K562 (cell line): Measurements from ENCODE around the gene AGRN. TPM values are rescaled to one million over a fixed set of nuclear protein-coding genes. Genes with fewer than 3 reads are reported as not detected.
A peak's percentile ranks its signal among the peaks of the same experiment; 100 is the strongest.

Experiments
- ELF2 ChIP-seq: fragments of 250-450 bp; sonication (Bioruptor Pico); IDR thresholded peaks from 2 replicates; pipeline ENCODE4 v1.5.0; 2021; ENCODE audit warnings: mild to moderate bottlenecking
- GABPB1 ChIP-seq: sonication (generic); formaldehyde crosslinking; IDR thresholded peaks from 2 replicates; pipeline ENCODE4 v1.8.0; 2022; ENCODE audit warnings: mild to moderate bottlenecking, missing genetic modification reagents
- HDAC3 ChIP-seq: fragments of 450-650 bp; IDR thresholded peaks from 2 replicates; pipeline ENCODE4 v1.6.1; 2018; ENCODE audit warnings: borderline replicate concordance, mild to moderate bottlenecking, moderate library complexity; ENCODE audit not compliant: partially characterized antibody
- HDGF ChIP-seq: fragments of 450-650 bp; IDR thresholded peaks from 2 replicates; pipeline ENCODE4 v1.6.1; 2016
- HOXB6 ChIP-seq: fragments of 250-450 bp; sonication (Bioruptor Pico); IDR thresholded peaks from 2 replicates; pipeline ENCODE4 v1.5.1; 2022; ENCODE audit warnings: mild to moderate bottlenecking, borderline replicate concordance
- KDM5B ChIP-seq: fragments of 200-600 bp; sonication (generic); IDR thresholded peaks from 2 replicates; pipeline ENCODE4 v1.6.1; 2012; ENCODE audit warnings: low read depth, mild to moderate bottlenecking, moderate library complexity, low read length, control low read depth, inconsistent platforms; ENCODE audit not compliant: insufficient replicate concordance
- TAF9B ChIP-seq: fragments of 450-650 bp; IDR thresholded peaks from 2 replicates; pipeline ENCODE4 v1.6.1; 2018; ENCODE audit warnings: mild to moderate bottlenecking; ENCODE audit not compliant: partially characterized antibody
- TCF7L2 ChIP-seq: fragments of 150-350 bp; IDR thresholded peaks from 2 replicates; pipeline ENCODE4 v1.6.1; 2016; ENCODE audit warnings: low read depth, mild to moderate bottlenecking, low read length, moderate library complexity
- ZNF41 ChIP-seq: fragments of 250-450 bp; sonication (Bioruptor Pico); conservative IDR thresholded peaks from 2 replicates; pipeline ENCODE4 v1.4.0; 2020; ENCODE audit warnings: mild to moderate bottlenecking
- ZNF444 ChIP-seq: fragments of 250-450 bp; sonication (Bioruptor Pico); IDR thresholded peaks from 2 replicates; pipeline ENCODE4 v1.4.0; 2020; ENCODE audit warnings: mild to moderate bottlenecking, moderate library complexity
- polyA plus RNA-seq, 8 experiments: library from polyadenylated mRNA; depleted of rRNA in 4 of 8; stranded (reverse) in 5 of 8; unstranded in 3 of 8; fragments of >200 nt; fragmentation: Nextera tagmentation in 2 of 8; fragmentation: Illumina TruSeq in 1 of 8; extraction: Ambion mirVana in 2 of 8; extraction: Trizol in 1 of 8; gene quantifications; 2 replicates each; pipeline versions ENCODE4 v1.2.1 to v1.2.3, GENCODE V29; 2011 to 2014; ENCODE audit warnings: inconsistent platforms in 1 of 8, missing spikeins in 1 of 8
- total RNA-seq, 7 experiments: library from RNA; depleted of rRNA in 6 of 7; stranded (reverse); fragments of >200 nt in 6 of 7; fragmentation: Illumina TruSeq in 2 of 7; extraction: Trizol in 2 of 7; gene quantifications; 2 replicates each; pipeline versions ENCODE4 v1.2.1 to v1.2.3, GENCODE V29; 2011 to 2021; ENCODE audit warnings: low replicate concordance in 1 of 7
- TF ChIP-seq, protein P1 (sequence below): fragments of 250-450 bp; sonication (Bioruptor Pico); IDR thresholded peaks from 2 replicates; pipeline ENCODE4 v1.4.0; 2020; ENCODE audit warnings: mild to moderate bottlenecking, moderate library complexity
- TF ChIP-seq, protein P2 (sequence below): fragments of 250-450 bp; sonication (Bioruptor Pico); IDR thresholded peaks from 2 replicates; pipeline ENCODE4 v1.6.1; 2021; ENCODE audit warnings: mild to moderate bottlenecking
- TF ChIP-seq, protein P3 (sequence below): fragments of 250-450 bp; sonication (Bioruptor Pico); IDR thresholded peaks from 2 replicates; pipeline ENCODE4 v1.4.0; 2020; ENCODE audit warnings: mild to moderate bottlenecking
- TF ChIP-seq, protein P4 (sequence below): fragments of 150-350 bp; conservative IDR thresholded peaks from 2 replicates; pipeline ENCODE4 v1.6.1; 2014; ENCODE audit warnings: low read length
- TF ChIP-seq, protein P5 (sequence below): fragments of 250-450 bp; sonication (Bioruptor Pico); IDR thresholded peaks from 2 replicates; pipeline ENCODE4 v1.5.0; 2021

AGRN gene
- total and polyA plus RNA-seq, 9 of the 15 experiments (the other 6 are each of a cell fraction or from before 2014, with no cell fraction given), result 0.04 to 111 (median 18.1) TPM

DNA sequence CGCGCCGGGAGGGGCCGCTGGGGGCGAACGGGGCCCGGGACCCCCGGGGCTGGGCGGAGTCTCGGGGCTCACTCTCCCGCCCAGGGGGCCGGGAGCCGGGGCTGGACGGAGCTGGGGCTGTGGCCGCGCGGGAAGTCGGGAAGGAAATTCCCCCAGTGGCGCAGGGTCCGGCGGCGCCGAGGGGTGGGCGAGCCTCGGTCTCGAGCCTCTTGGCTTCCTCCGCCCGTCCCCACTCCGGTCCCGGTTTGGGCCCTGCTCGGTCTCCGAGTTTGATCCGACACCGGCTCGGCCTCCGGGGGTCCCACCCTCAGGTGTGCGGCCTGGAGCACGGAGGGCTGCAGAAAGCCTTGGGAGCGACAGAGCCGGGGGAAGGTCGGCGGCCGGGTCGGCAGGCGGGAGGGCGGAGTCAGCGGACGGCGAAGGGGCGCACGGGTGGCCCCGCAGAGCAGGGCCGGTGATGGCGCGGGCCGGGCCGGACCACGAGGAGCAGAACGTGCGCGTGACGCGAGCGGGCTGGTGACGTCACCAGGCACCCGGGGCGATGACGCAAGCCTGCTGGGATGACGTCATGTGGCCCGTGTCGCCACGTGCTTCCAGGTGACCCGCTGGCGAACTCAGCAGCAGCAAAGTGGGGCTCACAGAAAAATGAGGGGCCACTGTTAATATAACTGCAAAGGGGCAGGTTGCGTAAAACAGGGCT is 19.4 kb upstream of the AGRN start (continued):
- TF ChIP-seq, protein P1, sequence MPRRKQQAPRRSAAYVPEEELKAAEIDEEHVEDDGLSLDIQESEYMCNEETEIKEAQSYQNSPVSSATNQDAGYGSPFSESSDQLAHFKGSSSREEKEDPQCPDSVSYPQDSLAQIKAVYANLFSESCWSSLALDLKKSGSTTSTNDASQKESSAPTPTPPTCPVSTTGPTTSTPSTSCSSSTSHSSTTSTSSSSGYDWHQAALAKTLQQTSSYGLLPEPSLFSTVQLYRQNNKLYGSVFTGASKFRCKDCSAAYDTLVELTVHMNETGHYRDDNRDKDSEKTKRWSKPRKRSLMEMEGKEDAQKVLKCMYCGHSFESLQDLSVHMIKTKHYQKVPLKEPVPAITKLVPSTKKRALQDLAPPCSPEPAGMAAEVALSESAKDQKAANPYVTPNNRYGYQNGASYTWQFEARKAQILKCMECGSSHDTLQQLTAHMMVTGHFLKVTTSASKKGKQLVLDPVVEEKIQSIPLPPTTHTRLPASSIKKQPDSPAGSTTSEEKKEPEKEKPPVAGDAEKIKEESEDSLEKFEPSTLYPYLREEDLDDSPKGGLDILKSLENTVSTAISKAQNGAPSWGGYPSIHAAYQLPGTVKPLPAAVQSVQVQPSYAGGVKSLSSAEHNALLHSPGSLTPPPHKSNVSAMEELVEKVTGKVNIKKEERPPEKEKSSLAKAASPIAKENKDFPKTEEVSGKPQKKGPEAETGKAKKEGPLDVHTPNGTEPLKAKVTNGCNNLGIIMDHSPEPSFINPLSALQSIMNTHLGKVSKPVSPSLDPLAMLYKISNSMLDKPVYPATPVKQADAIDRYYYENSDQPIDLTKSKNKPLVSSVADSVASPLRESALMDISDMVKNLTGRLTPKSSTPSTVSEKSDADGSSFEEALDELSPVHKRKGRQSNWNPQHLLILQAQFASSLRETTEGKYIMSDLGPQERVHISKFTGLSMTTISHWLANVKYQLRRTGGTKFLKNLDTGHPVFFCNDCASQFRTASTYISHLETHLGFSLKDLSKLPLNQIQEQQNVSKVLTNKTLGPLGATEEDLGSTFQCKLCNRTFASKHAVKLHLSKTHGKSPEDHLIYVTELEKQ, result no peak
- TF ChIP-seq TAF9B, result no peak
- no peak for TF ChIP-seq ZNF444 (CRISPR knock-in tag)
- no peak for TF ChIP-seq HDAC3
- TF ChIP-seq ZNF41 (CRISPR knock-in tag), result peak; percentile 21; the same call in 1 of the 2 replicates
- TF ChIP-seq, protein P2, sequence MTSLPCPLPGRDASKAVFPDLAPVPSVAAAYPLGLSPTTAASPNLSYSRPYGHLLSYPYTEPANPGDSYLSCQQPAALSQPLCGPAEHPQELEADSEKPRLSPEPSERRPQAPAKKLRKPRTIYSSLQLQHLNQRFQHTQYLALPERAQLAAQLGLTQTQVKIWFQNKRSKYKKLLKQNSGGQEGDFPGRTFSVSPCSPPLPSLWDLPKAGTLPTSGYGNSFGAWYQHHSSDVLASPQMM (CRISPR knock-in tag), result no peak
- TF ChIP-seq HDGF, result no peak
- TF ChIP-seq, protein P3, sequence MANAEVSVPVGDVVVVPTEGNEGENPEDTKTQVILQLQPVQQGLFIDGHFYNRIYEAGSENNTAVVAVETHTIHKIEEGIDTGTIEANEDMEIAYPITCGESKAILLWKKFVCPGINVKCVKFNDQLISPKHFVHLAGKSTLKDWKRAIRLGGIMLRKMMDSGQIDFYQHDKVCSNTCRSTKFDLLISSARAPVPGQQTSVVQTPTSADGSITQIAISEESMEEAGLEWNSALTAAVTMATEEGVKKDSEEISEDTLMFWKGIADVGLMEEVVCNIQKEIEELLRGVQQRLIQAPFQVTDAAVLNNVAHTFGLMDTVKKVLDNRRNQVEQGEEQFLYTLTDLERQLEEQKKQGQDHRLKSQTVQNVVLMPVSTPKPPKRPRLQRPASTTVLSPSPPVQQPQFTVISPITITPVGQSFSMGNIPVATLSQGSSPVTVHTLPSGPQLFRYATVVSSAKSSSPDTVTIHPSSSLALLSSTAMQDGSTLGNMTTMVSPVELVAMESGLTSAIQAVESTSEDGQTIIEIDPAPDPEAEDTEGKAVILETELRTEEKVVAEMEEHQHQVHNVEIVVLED (CRISPR knock-in tag), result peak; percentile 87
- no peak; the same call in 1 of the 2 replicates for TF ChIP-seq ELF2 (CRISPR knock-in tag)
- TF ChIP-seq HOXB6 (CRISPR knock-in tag), result peak; percentile 91; the same call in 1 of the 2 replicates
- TF ChIP-seq, protein P4, sequence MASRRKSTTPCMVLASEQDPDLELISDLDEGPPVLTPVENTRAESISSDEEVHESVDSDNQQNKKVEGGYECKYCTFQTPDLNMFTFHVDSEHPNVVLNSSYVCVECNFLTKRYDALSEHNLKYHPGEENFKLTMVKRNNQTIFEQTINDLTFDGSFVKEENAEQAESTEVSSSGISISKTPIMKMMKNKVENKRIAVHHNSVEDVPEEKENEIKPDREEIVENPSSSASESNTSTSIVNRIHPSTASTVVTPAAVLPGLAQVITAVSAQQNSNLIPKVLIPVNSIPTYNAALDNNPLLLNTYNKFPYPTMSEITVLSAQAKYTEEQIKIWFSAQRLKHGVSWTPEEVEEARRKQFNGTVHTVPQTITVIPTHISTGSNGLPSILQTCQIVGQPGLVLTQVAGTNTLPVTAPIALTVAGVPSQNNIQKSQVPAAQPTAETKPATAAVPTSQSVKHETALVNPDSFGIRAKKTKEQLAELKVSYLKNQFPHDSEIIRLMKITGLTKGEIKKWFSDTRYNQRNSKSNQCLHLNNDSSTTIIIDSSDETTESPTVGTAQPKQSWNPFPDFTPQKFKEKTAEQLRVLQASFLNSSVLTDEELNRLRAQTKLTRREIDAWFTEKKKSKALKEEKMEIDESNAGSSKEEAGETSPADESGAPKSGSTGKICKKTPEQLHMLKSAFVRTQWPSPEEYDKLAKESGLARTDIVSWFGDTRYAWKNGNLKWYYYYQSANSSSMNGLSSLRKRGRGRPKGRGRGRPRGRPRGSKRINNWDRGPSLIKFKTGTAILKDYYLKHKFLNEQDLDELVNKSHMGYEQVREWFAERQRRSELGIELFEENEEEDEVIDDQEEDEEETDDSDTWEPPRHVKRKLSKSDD, result 0 out of 2 replicates have a peak, but pooled peaks have one; percentile 62
- TF ChIP-seq GABPB1 (CRISPR knock-in tag), result peak; percentile 94
- TF ChIP-seq, protein P5, sequence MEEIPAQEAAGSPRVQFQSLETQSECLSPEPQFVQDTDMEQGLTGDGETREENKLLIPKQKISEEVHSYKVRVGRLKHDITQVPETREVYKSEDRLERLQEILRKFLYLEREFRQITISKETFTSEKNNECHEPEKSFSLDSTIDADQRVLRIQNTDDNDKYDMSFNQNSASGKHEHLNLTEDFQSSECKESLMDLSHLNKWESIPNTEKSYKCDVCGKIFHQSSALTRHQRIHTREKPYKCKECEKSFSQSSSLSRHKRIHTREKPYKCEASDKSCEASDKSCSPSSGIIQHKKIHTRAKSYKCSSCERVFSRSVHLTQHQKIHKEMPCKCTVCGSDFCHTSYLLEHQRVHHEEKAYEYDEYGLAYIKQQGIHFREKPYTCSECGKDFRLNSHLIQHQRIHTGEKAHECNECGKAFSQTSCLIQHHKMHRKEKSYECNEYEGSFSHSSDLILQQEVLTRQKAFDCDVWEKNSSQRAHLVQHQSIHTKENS (CRISPR knock-in tag), result no peak
- TF ChIP-seq KDM5B, result no peak
- no peak for TF ChIP-seq TCF7L2
